HG03460 (cell line): ENCODE results near the gene TBC1D16.

Experiments used
- ATAC-seq: cut with Tn5 transposase; IDR thresholded peaks from one replicate; pipeline ENCODE4 v1.9.1; 2021; ENCODE audit not compliant: unreplicated experiment

Gene TBC1D16

DNA sequence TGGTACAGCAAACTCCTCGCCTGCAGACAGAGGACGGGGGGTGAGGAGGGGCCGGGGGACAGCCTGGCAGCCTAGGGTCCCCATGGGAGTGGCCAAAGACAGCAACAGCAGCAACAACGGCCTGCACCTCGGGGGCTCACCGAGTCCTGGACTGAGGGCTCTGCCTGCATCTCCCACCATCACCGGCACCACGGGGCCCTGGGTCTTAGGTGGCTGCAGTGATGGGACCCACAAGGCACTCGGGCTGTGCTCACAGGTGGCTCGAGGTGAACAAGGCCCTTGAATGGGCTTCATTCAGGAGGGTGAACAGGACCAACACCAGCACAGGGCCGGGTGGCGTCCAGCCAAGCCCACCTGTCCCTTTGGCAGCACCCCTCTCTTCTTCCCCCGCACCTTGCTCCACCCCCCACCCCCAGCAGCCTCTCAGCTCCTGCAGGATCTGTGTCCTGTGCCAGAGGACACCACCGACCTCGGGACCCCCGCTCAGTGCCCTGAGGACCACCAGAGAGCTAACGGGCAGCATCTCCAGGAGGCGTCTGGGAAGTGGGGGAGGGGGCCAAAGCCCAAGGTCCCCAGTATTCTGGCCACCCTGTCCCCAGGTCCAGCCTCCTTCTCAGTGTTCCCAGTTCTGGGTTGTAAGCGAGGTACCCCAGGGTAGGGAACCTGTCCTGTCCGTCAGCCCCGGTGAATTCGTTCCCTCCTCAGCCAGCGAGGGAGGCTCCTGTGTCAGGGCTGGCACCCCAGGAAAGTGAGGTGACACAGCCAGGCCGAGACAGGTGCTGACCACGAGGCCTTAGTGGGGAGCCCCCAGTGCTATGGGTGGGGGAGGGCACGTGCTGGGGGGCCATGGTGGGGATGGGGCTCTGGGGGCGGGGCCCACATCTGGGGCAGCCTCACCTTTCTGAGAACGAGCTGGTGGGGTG lies 94.3 kb downstream of the TBC1D16 start:
- ATAC-seq: no peak

DNA sequence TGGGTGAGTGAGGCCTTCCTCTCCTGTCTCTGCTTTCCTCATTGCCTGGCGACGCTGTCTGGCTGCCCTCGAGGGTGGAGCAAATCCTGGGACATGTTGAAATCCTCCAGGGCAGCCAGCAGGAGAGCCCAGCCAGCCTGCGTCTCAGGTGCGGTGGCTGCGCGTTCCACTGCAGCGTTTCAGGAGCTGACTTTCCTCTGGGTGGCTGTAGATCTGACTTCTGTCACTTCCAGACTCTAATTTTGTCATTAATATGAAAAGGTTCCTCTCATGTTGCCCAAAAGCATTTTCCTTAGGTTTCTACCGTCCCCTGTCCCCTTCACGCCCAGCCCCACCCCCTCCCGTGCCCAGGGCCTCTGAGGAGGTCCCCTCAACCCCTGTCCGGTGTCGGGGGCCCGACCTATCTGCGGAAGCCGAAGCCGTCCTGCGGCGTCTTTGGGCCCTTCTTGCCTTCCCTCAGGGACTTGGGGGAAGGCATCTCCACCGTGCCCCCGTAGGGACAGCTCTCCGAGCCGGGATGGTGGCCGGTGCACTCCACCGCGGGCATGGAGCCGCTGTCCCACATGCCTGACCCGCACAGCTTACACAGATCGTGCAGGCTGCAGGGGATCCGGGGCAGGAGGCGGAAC lies 95.1 kb downstream of the TBC1D16 start:
- no peak for ATAC-seq

DNA sequence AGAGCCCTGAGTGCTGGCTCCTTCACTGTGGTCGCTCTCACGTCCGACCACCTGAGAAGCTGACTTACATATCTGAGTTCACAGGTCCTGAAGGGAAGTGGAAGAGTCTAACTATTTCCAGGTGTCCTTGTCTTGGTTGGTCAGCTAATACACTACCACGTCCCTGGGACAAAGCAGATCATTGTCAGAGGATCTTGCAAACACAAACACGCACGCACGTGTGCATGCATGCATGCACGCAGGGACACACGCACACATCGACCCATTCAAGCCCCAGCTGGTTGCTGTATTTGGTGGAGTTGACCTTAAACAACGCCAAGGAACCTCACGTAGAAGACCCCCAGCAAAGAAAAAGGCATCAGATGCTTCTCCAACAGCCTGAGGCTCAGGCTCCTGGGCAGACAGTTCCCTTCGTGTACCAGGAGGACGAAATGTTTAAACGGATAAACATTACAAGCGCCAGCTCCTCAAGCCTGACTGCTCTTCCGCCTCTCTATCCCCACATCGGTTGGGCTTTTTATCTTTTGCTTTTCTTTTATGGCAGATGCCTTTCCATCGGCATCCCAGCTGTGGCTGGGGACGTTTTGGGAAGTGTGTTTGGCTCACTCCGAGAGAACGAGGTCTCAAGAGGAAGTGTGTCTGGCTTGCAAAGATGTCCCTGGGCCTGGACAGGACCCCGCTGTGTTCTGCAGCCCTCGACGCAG lies 95.8 kb downstream of the TBC1D16 start:
- ATAC-seq: no peak

DNA sequence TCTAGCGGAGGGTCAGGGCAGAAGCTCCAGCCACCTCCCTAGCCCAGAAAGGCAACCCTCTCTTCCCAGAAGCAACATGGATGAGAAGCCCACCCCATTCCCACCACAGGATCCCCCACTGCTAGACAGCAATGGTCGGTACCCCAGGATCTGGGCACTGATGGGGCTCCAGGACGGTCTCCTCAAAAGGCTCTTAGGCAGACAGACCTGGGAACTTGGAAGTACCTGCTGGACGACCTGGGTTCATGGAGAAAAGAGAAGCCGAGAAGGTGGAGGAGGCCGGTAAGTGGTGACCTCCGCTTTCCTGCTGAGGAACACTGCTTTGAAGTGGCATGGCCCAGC lies 96.6 kb downstream of the TBC1D16 start:
- no peak for ATAC-seq

DNA sequence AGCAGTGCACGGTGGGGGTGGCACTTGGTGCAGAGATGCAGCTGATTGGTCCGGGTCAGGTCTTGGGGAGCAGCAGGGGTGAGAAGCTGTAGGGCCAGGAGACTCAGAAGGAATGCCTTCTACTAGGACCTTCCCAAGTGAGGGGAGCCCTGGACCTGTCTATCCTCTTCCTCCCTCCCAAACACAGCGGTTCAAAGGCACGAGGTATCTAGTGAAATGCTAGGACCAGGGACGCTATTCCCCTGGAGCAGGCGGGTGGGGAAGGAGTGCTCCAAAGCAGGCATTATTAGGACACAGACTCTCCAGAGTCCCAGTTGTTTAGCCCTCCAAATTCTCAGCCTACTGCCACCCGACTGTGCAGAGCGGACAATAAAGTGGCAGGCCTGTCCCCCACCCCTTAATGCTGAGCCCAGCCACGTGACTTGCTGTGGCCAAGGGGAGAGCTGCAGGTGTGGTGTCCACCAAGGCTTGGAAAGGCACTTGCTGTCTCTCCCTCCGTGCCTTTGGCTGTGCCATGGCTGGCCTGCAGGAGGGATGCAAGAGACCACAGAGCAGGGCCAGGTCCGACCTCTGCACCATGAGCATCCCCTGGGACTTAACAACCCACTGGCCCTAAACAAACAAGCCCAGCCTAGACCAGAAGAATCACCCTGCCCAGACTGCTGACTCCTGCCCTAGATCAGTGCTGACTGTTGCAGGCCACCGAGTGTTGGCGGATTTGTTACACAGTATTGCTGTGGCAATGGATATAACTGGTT lies 97.2 kb downstream of the TBC1D16 start:
- ATAC-seq: no peak

- no peak for ATAC-seq
These were observed 98.0 kb downstream of the TBC1D16 start for GRCh38 chr17:79937391-79938335.

GRCh38 chr17:79936641-79937381 lies 98.9 kb downstream of the TBC1D16 start:
- no peak for ATAC-seq

- no peak for ATAC-seq
These were observed 99.6 kb downstream of the TBC1D16 start for GRCh38 chr17:79936050-79936449.

DNA sequence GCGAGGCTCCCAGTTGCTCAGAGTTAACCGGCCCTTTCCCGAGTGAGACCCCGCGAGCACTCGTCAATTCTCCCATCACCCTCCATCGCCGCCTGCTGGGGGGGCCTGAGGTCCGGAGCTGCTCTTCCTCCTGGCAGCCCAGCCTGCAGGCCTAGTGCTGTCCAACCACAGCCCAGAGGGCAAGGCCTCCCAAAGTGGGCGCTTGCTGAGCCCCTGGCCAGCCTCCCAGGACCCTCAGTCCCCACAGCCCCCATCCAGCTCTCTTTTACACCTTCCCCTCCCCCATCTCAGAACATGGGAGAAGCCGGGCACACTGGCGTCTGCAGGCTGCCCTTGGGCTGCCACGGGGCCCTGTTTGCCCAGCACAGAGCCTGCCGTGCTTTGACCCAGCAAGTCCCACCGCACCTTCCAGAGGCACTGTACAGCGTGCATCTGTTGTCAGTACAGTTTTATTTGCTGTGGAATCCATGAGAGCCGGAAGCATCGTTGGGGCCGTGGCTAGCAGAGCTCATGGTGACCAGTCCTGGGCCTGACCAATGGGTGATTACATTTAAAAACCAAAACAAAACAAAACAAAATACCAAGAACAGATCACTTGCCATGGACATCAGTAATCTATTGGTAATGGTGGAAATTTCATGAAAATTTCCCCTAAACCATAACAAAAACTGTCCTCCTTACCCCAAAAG lies 100.3 kb downstream of the TBC1D16 start:
- no peak for ATAC-seq

- no peak for ATAC-seq
These were observed 101.1 kb downstream of the TBC1D16 start for GRCh38 chr17:79934653-79934970.

- no peak for ATAC-seq
These were observed 101.6 kb downstream of the TBC1D16 start for GRCh38 chr17:79933863-79934652.

DNA sequence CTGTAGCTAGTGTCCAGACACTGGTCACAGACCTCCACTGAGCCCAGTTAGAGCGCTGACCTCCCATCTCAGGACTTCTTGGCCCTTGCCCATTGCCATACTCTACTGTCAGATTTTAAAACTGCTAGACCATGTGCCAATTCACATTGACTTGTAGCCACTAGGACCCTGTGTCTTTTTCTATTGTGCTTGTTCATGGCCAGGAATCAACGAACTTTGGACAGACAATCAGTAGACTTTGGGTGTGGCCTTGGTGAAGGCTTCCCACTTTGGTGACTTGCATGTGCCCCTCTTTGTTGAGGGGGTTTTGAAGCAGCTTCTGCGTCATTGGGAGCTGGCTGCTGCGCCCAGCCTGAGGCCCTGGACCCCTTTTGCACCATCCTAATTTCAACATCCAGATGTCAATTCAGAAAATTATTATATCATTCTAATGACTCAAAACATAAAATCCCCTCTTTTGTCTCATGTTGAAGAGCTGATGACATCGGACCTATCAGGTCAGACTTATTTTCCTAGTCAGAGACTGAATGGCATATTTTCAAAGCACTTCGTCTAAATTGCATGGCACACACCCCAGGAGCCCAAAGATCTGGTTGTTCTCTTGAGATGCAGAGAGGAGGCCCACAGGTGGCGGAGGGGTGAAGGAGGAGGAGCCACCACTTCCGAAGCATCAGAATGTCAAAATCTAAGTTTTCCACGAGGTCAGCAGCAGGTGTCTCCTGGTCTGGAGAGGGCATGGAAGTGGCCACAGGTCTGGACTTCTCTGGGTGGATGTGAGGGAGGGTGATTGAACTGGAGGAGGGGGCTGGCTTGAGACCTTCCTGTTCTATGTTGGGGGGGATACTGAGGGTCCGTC lies 103.0 kb downstream of the TBC1D16 start:
- no peak for ATAC-seq

DNA sequence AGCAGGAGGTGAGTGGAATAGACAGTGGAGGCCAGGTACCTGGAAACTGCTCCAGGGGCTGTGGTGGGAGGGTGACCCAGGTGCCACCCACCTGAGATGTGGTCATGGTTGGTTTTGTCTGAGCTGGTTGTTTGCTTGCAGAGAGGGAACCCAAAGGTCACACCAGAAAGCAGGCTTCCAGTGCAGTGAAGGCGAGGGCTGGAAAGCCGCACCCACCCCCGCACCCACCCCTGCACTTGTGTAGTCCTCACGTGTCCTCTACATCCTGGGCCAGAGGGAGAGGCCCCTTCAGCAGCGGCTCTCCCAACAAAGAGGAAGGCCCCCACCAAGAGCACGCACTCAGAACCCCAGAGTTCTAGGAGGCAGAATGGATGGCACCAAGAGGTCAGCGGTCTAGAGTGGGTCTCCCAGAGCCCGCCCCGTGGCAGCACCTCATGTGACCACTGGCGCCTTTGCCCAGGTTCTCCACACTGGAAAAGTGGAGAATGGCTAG lies 103.8 kb downstream of the TBC1D16 start:
- ATAC-seq: no peak

DNA sequence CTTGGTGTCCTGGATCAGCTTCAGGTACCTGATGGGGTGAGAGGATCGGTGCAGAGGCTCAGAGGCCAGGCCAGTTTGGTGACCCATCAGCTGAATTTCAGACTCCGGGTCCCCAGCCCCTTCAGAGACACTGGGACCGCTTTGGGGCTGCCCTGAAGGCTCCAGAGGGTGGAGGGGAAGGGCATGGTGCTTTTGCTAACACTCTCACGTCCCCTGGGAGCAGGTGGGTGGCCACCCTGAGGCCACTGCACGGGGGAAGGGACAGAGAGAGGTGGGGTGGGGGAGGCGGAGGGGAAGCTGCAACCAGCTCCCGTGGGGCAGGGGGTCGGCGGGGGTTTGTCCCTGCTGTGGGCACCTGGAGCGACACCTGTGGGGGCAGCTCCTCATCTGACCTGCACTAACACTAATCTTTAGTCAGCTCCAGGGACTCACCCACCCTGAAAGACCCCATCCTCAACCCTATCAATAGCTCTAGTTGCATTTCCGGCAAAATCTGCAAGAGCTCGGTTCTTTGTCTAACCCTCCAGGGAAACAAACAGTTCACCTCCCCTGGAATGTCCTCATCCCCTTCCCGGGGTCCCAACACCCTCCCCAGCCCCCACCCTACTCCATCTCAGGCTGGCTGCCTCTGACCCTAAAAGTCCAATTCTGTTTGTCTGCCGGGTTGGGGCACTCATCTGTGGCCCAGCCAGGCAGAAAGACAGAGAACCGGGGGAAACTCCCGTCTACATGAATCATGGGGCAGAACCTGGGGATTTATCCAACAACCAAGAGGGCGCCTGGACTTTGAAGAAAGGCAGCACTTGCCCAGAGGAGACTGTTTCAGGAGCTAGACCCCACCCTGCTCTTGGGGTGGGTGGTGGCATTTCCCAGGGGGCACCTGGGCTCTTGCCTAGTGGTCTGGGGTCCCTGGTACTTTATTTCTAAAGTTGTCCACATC lies 104.5 kb downstream of the TBC1D16 start:
- ATAC-seq: no peak

DNA sequence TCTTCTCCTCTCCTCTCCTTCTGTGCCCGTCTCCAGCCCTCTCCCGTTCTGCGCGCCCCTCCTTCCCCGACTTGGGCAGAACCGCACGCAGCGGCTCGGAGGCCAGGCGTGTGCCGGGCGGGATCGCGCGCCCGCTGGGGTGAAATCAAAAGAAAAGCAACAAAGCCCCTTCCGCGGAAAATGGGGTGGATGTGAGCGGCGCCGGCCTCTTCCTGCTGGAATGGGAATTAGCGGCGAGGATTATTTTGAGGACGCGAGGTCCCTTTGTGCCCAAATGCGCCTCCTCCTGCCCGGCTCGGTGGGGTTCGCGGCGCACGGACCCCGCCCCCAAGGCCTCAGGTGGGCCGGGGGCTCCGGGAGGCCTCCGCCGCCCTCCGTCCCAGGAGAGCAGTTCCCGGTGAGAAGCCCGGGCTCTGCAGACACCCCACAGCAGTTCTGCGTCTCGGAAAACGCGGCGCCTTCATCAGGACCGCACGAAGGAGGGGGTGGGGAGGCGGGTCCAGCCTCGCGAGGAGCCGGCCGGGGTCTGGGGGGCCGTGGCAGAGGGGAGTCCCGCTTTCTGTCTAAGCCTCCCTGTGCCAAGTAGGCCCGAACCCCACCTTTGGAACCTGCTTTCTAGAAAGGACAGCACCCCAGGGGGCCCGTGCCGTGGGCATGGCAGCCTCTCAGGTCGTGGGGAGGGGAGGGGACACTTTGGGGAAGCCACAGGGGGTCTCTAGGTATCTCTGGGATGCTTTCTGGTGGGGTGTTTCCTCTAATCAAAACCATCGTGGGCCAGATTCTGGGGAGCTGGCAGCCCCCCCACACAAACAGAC lies 105.4 kb downstream of the TBC1D16 start:
- ATAC-seq: no peak
